ENCODE results near the gene HLX.

- TF ChIP-seq CTCF (IDR thresholded peaks at IDR 0.05; ENCODE audit: poor library complexity, severe bottlenecking): no peak
- no peak for TF ChIP-seq EZH2 (IDR thresholded peaks at IDR 0.05; ENCODE audit: borderline replicate concordance, insufficient read depth, low read length, poor library complexity, severe bottlenecking)
- TF ChIP-seq EP300 (conservative IDR thresholded peaks at IDR 0.05; ENCODE audit: poor library complexity, severe bottlenecking): no peak
- no peak for TF ChIP-seq RAD21 (conservative IDR thresholded peaks at IDR 0.05)
- no peak for TF ChIP-seq POLR2AphosphoS5 (IDR thresholded peaks at IDR 0.05)
- TF ChIP-seq, protein P1, sequence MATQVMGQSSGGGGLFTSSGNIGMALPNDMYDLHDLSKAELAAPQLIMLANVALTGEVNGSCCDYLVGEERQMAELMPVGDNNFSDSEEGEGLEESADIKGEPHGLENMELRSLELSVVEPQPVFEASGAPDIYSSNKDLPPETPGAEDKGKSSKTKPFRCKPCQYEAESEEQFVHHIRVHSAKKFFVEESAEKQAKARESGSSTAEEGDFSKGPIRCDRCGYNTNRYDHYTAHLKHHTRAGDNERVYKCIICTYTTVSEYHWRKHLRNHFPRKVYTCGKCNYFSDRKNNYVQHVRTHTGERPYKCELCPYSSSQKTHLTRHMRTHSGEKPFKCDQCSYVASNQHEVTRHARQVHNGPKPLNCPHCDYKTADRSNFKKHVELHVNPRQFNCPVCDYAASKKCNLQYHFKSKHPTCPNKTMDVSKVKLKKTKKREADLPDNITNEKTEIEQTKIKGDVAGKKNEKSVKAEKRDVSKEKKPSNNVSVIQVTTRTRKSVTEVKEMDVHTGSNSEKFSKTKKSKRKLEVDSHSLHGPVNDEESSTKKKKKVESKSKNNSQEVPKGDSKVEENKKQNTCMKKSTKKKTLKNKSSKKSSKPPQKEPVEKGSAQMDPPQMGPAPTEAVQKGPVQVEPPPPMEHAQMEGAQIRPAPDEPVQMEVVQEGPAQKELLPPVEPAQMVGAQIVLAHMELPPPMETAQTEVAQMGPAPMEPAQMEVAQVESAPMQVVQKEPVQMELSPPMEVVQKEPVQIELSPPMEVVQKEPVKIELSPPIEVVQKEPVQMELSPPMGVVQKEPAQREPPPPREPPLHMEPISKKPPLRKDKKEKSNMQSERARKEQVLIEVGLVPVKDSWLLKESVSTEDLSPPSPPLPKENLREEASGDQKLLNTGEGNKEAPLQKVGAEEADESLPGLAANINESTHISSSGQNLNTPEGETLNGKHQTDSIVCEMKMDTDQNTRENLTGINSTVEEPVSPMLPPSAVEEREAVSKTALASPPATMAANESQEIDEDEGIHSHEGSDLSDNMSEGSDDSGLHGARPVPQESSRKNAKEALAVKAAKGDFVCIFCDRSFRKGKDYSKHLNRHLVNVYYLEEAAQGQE (IDR thresholded peaks at IDR 0.05; ENCODE audit: borderline replicate concordance): no peak
- no peak for TF ChIP-seq SMC3 (conservative IDR thresholded peaks at IDR 0.05; ENCODE audit: poor library complexity)
- TF ChIP-seq TAF1 (IDR thresholded peaks at IDR 0.05; ENCODE audit: low read depth): no peak
- TF ChIP-seq MXI1 (conservative IDR thresholded peaks at IDR 0.05; ENCODE audit: poor library complexity, severe bottlenecking): no peak
Observed at GRCh38 chr1:220833436-220833835, 45.8 kb upstream of the HLX start.

Measured in neural cell (in vitro differentiated cells).